ENCODE measurements around the gene NCDN. TPM values are rescaled to one million over a fixed set of nuclear protein-coding genes. Genes with fewer than 3 reads are reported as not detected.

Gene NCDN
- total RNA-seq, 1 donor, result 30.0 TPM

GRCh38 chr1:35561297-35561971 lies 3.8 kb downstream of the NCDN start:
- Histone ChIP-seq H3K36me3 (ENCODE audit: insufficient read depth, low read length) (peaks cover 27% of the 10 kb centered on the region), H3K27ac (ENCODE audit: low read depth, low read length) (no peak overlapping the region), H3K27me3 (ENCODE audit: insufficient read depth, low read length) (no peaks in the 10 kb centered on the region), H4K20me1 (ENCODE audit: insufficient read depth, low read length) (peaks cover 62% of the 10 kb centered on the region), H2AFZ (ENCODE audit: low read length) (no peak overlapping the region), H3K79me2 (ENCODE audit: insufficient read depth, low read length) (peaks cover 32% of the 10 kb centered on the region), H3K4me3 (ENCODE audit: insufficient read depth, low read length) (no peak overlapping the region), H3K4me1 (ENCODE audit: insufficient read depth, low read length) (peaks cover 25% of the 10 kb centered on the region), H3K9me3 (ENCODE audit: low read depth, low read length) (no peaks in the 10 kb centered on the region), H3K4me2 (ENCODE audit: insufficient read depth, low read length) (peak overlapping the region; percentile 41)
- TF ChIP-seq CTCF (IDR thresholded peaks at IDR 0.05; ENCODE audit: extremely low read depth, low read depth, low read length), result no peak
- no peak for DNase-seq (ENCODE audit: insufficient read length, low spot score, missing footprints)

GRCh38 chr1:35561972-35562680 lies 4.5 kb downstream of the NCDN start:
- DNase-seq (ENCODE audit: insufficient read length, low spot score, missing footprints), result no peak
- Histone ChIP-seq H3K27ac (ENCODE audit: low read depth, low read length) (no peak overlapping the region), H3K9me3 (ENCODE audit: low read depth, low read length) (no peaks in the 10 kb centered on the region), H3K4me3 (ENCODE audit: insufficient read depth, low read length) (no peak overlapping the region), H3K4me1 (ENCODE audit: insufficient read depth, low read length) (peaks cover 21% of the 10 kb centered on the region), H3K4me2 (ENCODE audit: insufficient read depth, low read length) (peak overlapping the region; percentile 41), H2AFZ (ENCODE audit: low read length) (no peak overlapping the region), H4K20me1 (ENCODE audit: insufficient read depth, low read length) (peaks cover 62% of the 10 kb centered on the region), H3K79me2 (ENCODE audit: insufficient read depth, low read length) (peaks cover 25% of the 10 kb centered on the region), H3K27me3 (ENCODE audit: insufficient read depth, low read length) (no peaks in the 10 kb centered on the region), H3K36me3 (ENCODE audit: insufficient read depth, low read length) (peaks cover 27% of the 10 kb centered on the region)
- TF ChIP-seq CTCF (IDR thresholded peaks at IDR 0.05; ENCODE audit: extremely low read depth, low read depth, low read length), result no peak

- Histone ChIP-seq H3K27ac (ENCODE audit: low read depth, low read length) (no peak overlapping the region), H3K79me2 (ENCODE audit: insufficient read depth, low read length) (peaks cover 22% of the 10 kb centered on the region), H3K4me1 (ENCODE audit: insufficient read depth, low read length) (peaks cover 21% of the 10 kb centered on the region), H3K4me2 (ENCODE audit: insufficient read depth, low read length) (no peak overlapping the region), H3K27me3 (ENCODE audit: insufficient read depth, low read length) (no peaks in the 10 kb centered on the region), H3K36me3 (ENCODE audit: insufficient read depth, low read length) (peaks cover 27% of the 10 kb centered on the region), H3K4me3 (ENCODE audit: insufficient read depth, low read length) (no peak overlapping the region), H3K9me3 (ENCODE audit: low read depth, low read length) (no peaks in the 10 kb centered on the region), H2AFZ (ENCODE audit: low read length) (no peak overlapping the region), H4K20me1 (ENCODE audit: insufficient read depth, low read length) (peaks cover 61% of the 10 kb centered on the region)
- no peak for DNase-seq (ENCODE audit: insufficient read length, low spot score, missing footprints)
- no peak for TF ChIP-seq CTCF (IDR thresholded peaks at IDR 0.05; ENCODE audit: extremely low read depth, low read depth, low read length)
These were observed 5.6 kb downstream of the NCDN start for GRCh38 chr1:35563166-35563565.

Data from osteoblast (primary cell).